IMR-90 (cell line): ENCODE measurements around the gene KIAA0825. TPM values are rescaled to one million over a fixed set of nuclear protein-coding genes. Genes with fewer than 3 reads are reported as not detected.

Experiments used
- ATAC-seq: fragments of 200-7000 bp; cut with Tn5 transposase; 2 replicates; pipeline ENCODE4 v1.9.1; 2020; ENCODE audit warnings: low read depth, mild to moderate bottlenecking, moderate library complexity
- BruUV-seq: library from RNA; stranded (reverse); fragments of 400-500 nt; replicated peaks from 2 replicates; lab custom pipeline; 2021; lab: Mats Ljungman, UMichigan
- CTCF ChIA-PET: fragments of 300-600 bp; formaldehyde crosslinking; extraction: SDS; loops from one replicate; lab custom pipeline; 2021; ENCODE audit warnings: antibody characterized with exemption; lab: Yijun Ruan, JAX
- POLR2A ChIA-PET: fragments of 300-600 bp; sonication (Branson Sonifier 250); formaldehyde crosslinking; loops from one replicate; lab custom pipeline; 2022; ENCODE audit warnings: antibody characterized with exemption; ENCODE audit not compliant: unreplicated experiment; lab: Charles Lee
- DNase-seq: peaks from one replicate; pipeline ENCODE4 v3.0.0; 2013
- H2AFZ ChIP-seq: replicated peaks from 2 replicates; pipeline ENCODE3; 2013; ENCODE audit warnings: low read length, mild to moderate bottlenecking; ENCODE audit not compliant: poor library complexity
- H2AK5ac ChIP-seq: 2 replicates; pipeline ENCODE4 v1.6.1; 2013; ENCODE audit warnings: low read depth, low read length, inconsistent platforms
- H2AK9ac ChIP-seq: replicated peaks from 2 replicates; pipeline ENCODE3; 2013; ENCODE audit warnings: mild to moderate bottlenecking, low read depth, low read length, moderate library complexity; ENCODE audit not compliant: poor library complexity
- H2BK120ac ChIP-seq: 2 replicates; pipeline ENCODE4 v1.6.1; 2013; ENCODE audit warnings: low read depth, low read length, inconsistent platforms
- H2BK15ac ChIP-seq: 3 replicates; pipeline ENCODE4 v1.6.1; 2013; ENCODE audit warnings: low read depth, low read length, inconsistent platforms
- H2BK20ac ChIP-seq: 2 replicates; pipeline ENCODE4 v1.6.1; 2013; ENCODE audit warnings: low read depth, mild to moderate bottlenecking, inconsistent platforms, low read length, moderate library complexity
- H2BK5ac ChIP-seq: 2 replicates; pipeline ENCODE4 v1.6.1; 2013; ENCODE audit warnings: mild to moderate bottlenecking, low read depth, low read length, inconsistent platforms; ENCODE audit not compliant: poor library complexity, severe bottlenecking
- H3K14ac ChIP-seq: replicated peaks from 2 replicates; pipeline ENCODE4 v1.6.1; 2013; ENCODE audit warnings: low read depth, low read length, inconsistent platforms
- H3K18ac ChIP-seq: 2 replicates; pipeline ENCODE4 v1.6.1; 2013; ENCODE audit warnings: low read depth, low read length, control low read depth
- H3K23ac ChIP-seq: 2 replicates; pipeline ENCODE4 v1.6.1; 2013; ENCODE audit warnings: low read depth, low read length, inconsistent platforms
- H3K27ac ChIP-seq: 2 replicates; pipeline ENCODE4 v1.5.1; 2013; ENCODE audit warnings: mild to moderate bottlenecking, control low read depth, low read length; ENCODE audit not compliant: insufficient read depth
- H3K27me3 ChIP-seq: 2 replicates; pipeline ENCODE4 v1.6.1; 2013; ENCODE audit warnings: low read length; ENCODE audit not compliant: control insufficient read depth, insufficient read depth
- H3K36me3 ChIP-seq: 2 replicates; pipeline ENCODE4 v1.6.1; 2013; ENCODE audit warnings: low read length, mixed read lengths; ENCODE audit not compliant: control insufficient read depth, insufficient read depth
- H3K4ac ChIP-seq: 2 replicates; pipeline ENCODE4 v1.6.1; 2013; ENCODE audit warnings: low read depth, low read length, inconsistent platforms
- H3K4me1 ChIP-seq: 2 replicates; pipeline ENCODE4 v1.6.1; 2013; ENCODE audit warnings: low read length, mixed read lengths; ENCODE audit not compliant: control insufficient read depth, insufficient read depth
- H3K4me2 ChIP-seq: 2 replicates; pipeline ENCODE4 v1.6.1; 2013; ENCODE audit warnings: low read depth, mild to moderate bottlenecking, control low read depth, low read length, moderate library complexity
- H3K4me3 ChIP-seq: 2 replicates; pipeline ENCODE4 v1.5.1; 2013; ENCODE audit warnings: low read depth, mild to moderate bottlenecking, control low read depth, low read length, moderate library complexity; ENCODE audit not compliant: insufficient read depth
- H3K56ac ChIP-seq: 2 replicates; pipeline ENCODE4 v1.6.1; 2013; ENCODE audit warnings: low read length, inconsistent platforms; ENCODE audit not compliant: insufficient read depth; ENCODE audit errors: extremely low read depth
- H3K79me1 ChIP-seq, 2 experiments: 2 replicates each; pipeline ENCODE4 v1.6.1; 2013; ENCODE audit warnings: low read length in 2 of 2, inconsistent platforms in 1 of 2, low read depth in 1 of 2
- H3K9ac ChIP-seq: 2 replicates; pipeline ENCODE4 v1.6.1; 2013; ENCODE audit warnings: low read depth, low read length, control low read depth
- H3K9me1 ChIP-seq: 2 replicates; pipeline ENCODE4 v1.6.1; 2013; ENCODE audit warnings: low read length, inconsistent platforms; ENCODE audit not compliant: insufficient read depth
- H3K9me3 ChIP-seq: 2 replicates; pipeline ENCODE4 v1.6.1; 2013; ENCODE audit warnings: low read length; ENCODE audit not compliant: control insufficient read depth, insufficient read depth
- H4K20me1 ChIP-seq: 2 replicates; pipeline ENCODE4 v1.6.1; 2013; ENCODE audit warnings: low read length, inconsistent platforms; ENCODE audit not compliant: insufficient read depth
- H4K5ac ChIP-seq: 2 replicates; pipeline ENCODE4 v1.6.1; 2013; ENCODE audit warnings: mild to moderate bottlenecking, low read depth, low read length, control low read depth
- H4K8ac ChIP-seq, 2 experiments: 2 replicates each; pipeline ENCODE4 v1.6.1; 2013; ENCODE audit warnings: low read depth in 2 of 2, low read length in 2 of 2, control low read depth in 1 of 2, inconsistent platforms in 1 of 2
- H4K91ac ChIP-seq: 2 replicates; pipeline ENCODE4 v1.6.1; 2013; ENCODE audit warnings: low read depth, low read length, inconsistent platforms; ENCODE audit not compliant: insufficient read depth
- BHLHE40 ChIP-seq: fragments of 150-350 bp; IDR thresholded peaks from 2 replicates; pipeline ENCODE4 v1.6.1; 2016; ENCODE audit warnings: mild to moderate bottlenecking, low read depth, low read length
- CEBPB ChIP-seq: IDR thresholded peaks from 2 replicates; pipeline ENCODE4 v1.6.1; 2012; ENCODE audit warnings: low read depth, low read length, improper control_type of control experiment
- CHD1 ChIP-seq: IDR thresholded peaks from 2 replicates; pipeline ENCODE4 v1.6.1; 2012; ENCODE audit warnings: low read depth, low read length, improper control_type of control experiment
- CTCF ChIP-seq: conservative IDR thresholded peaks from 2 replicates; pipeline ENCODE4 v1.5.1; 2012; ENCODE audit warnings: mild to moderate bottlenecking, low read depth, low read length, improper control_type of control experiment
- ELK1 ChIP-seq: fragments of 150-350 bp; IDR thresholded peaks from 2 replicates; pipeline ENCODE4 v1.6.1; 2016; ENCODE audit warnings: low read depth, mild to moderate bottlenecking, low read length, moderate library complexity, borderline replicate concordance
- FOS ChIP-seq: fragments of 150-350 bp; IDR thresholded peaks from 2 replicates; pipeline ENCODE4 v1.6.1; 2016; ENCODE audit warnings: low read depth, low read length
- MAFK ChIP-seq: IDR thresholded peaks from 2 replicates; pipeline ENCODE4 v1.6.1; 2012; ENCODE audit warnings: low read depth, low read length, improper control_type of control experiment
- MAZ ChIP-seq: IDR thresholded peaks from 2 replicates; pipeline ENCODE4 v1.6.1; 2012; ENCODE audit warnings: low read depth, mild to moderate bottlenecking, low read length, improper control_type of control experiment, moderate library complexity, borderline replicate concordance
- MXI1 ChIP-seq: IDR thresholded peaks from 2 replicates; pipeline ENCODE4 v1.6.1; 2012; ENCODE audit warnings: low read depth, mild to moderate bottlenecking, low read length, moderate library complexity, borderline replicate concordance
- NFE2L2 ChIP-seq: fragments of 150-350 bp; IDR thresholded peaks from 2 replicates; pipeline ENCODE4 v1.6.1; 2016; ENCODE audit warnings: low read depth, mild to moderate bottlenecking, low read length
- POLR2A ChIP-seq: IDR thresholded peaks from 2 replicates; pipeline ENCODE4 v1.6.1; 2012; ENCODE audit warnings: mild to moderate bottlenecking, low read depth, low read length
- RAD21 ChIP-seq: IDR thresholded peaks from 2 replicates; pipeline ENCODE4 v1.6.1; 2012; ENCODE audit warnings: low read length, improper control_type of control experiment
- RCOR1 ChIP-seq: IDR thresholded peaks from 2 replicates; pipeline ENCODE4 v1.6.1; 2012; ENCODE audit warnings: mild to moderate bottlenecking, low read length, improper control_type of control experiment; ENCODE audit not compliant: insufficient replicate concordance
- RFX5 ChIP-seq: IDR thresholded peaks from 2 replicates; pipeline ENCODE4 v1.8.0; 2012; ENCODE audit warnings: low read depth, mild to moderate bottlenecking, low read length, moderate library complexity
- SMC3 ChIP-seq: fragments of 150-350 bp; IDR thresholded peaks from 2 replicates; pipeline ENCODE4 v1.6.1; 2016; ENCODE audit warnings: low read depth, mild to moderate bottlenecking, antibody characterized with exemption, low read length, moderate library complexity
- USF2 ChIP-seq: fragments of 150-350 bp; IDR thresholded peaks from 2 replicates; pipeline ENCODE4 v1.6.1; 2017; ENCODE audit warnings: mild to moderate bottlenecking, antibody characterized with exemption, low read length, low read depth
- dilution Hi-C: fragments of 300-500 bp; cut with HindIII; formaldehyde crosslinking; loops from one replicate; pipeline ENCODE4 v1.14.3; 2018; ENCODE audit warnings: low sequenced_read_pairs; ENCODE audit not compliant: unreplicated experiment
- in situ Hi-C: fragments of 300-500 bp; cut with MboI; formaldehyde crosslinking; loops from 3 replicates; pipeline ENCODE4 v1.14.3; 2019; ENCODE audit warnings: low sequenced_read_pairs, inconsistent platforms, mixed read lengths
- intact Hi-C: fragments of 100-400 bp; cut with micrococcal nuclease; formaldehyde crosslinking; loops from 2 replicates; pipeline ENCODE4 v1.10.0; 2022
- polyA plus RNA-seq, 3 experiments: library from polyadenylated mRNA; depleted of rRNA; stranded (reverse); fragments of >200 nt; gene quantifications; 2 replicates each; pipeline ENCODE4 v1.2.3, GENCODE V29; 2012; ENCODE audit warnings: low replicate concordance in 1 of 3
- total RNA-seq: library from RNA; depleted of rRNA; stranded (reverse); fragments of >200 nt; gene quantifications from 2 replicates; pipeline ENCODE4 v1.2.3, GENCODE V29; 2012

The KIAA0825 gene
- total and polyA plus RNA-seq, 2 of the 4 experiments (the other 2 are of a cell fraction): 0.46 to 1.8 TPM

GRCh38 chr5:94646758-94647157, 28.4 kb upstream of the KIAA0825 start:
- in situ Hi-C loops: no loop called here
- Histone ChIP-seq H3K9me3 (no peaks in the 10 kb centered on the region), H3K27me3 (no peaks in the 10 kb centered on the region), H2BK5ac (no peak overlapping the region), H3K14ac (no peak overlapping the region), H3K4me1 (no peaks in the 10 kb centered on the region), H3K36me3 (no peaks in the 10 kb centered on the region; the same call in 1 of the 2 replicates), H3K9ac (no peak overlapping the region), H3K18ac (no peak overlapping the region), H4K91ac (no peak overlapping the region), H3K4me3 (no peak overlapping the region), H4K20me1 (no peaks in the 10 kb centered on the region), H2AK5ac (no peak overlapping the region), H4K8ac (no peak overlapping the region), H2AK9ac (no peak overlapping the region), H3K27ac (no peak overlapping the region), H2AFZ (no peak overlapping the region), H3K56ac (no peak overlapping the region), H2BK120ac (no peak overlapping the region), H3K9me1 (no peaks in the 10 kb centered on the region), H3K4me2 (no peak overlapping the region), H2BK15ac (no peak overlapping the region), H3K79me1 (0 out of 4 replicates have a peak, but pooled peaks cover 2 to 3% of the 10 kb centered on the region in 2 experiments), H3K4ac (no peak overlapping the region), H2BK20ac (no peak overlapping the region), H3K23ac (no peak overlapping the region), H4K5ac (no peak overlapping the region)
- BruUV-seq: no TSS peak
- CTCF ChIA-PET: no interaction called here
- dilution Hi-C loops: no loop called here
- no peak for TF ChIP-seq RFX5
- no peak for TF ChIP-seq POLR2A
- TF ChIP-seq BHLHE40: no peak
- no peak for TF ChIP-seq RCOR1
- TF ChIP-seq CHD1: no peak
- no peak for TF ChIP-seq SMC3
- no peak for TF ChIP-seq RAD21
- no peak for TF ChIP-seq FOS
- TF ChIP-seq NFE2L2: no peak
- no peak for TF ChIP-seq ELK1
- no peak for TF ChIP-seq CTCF
- no peak for TF ChIP-seq MXI1
- TF ChIP-seq CEBPB: no peak
- TF ChIP-seq MAFK: no peak
- TF ChIP-seq MAZ: no peak
- no peak for TF ChIP-seq USF2
- POLR2A ChIA-PET: no interaction called here
- ATAC-seq (no peak), DNase-seq (no peak)
- intact Hi-C loops: no loop called here
